Smooth muscle cell of the brain vasculature (primary cell): ENCODE measurements around the gene ZDHHC16.
"Not testable (repeated sequence)": the region's sequence is repeated elsewhere in the genome, so short reads cannot be mapped to it uniquely, and the experiment has no call there.

Experiments used
- DNase-seq: peaks from one replicate; pipeline ENCODE4 v3.0.0-alpha.2; 2012; ENCODE audit warnings: low read depth, low spot score

Gene ZDHHC16

GRCh38 chr10:97434557-97434956, 11.4 kb upstream of the ZDHHC16 start:
- DNase-seq, result no peak

DNA sequence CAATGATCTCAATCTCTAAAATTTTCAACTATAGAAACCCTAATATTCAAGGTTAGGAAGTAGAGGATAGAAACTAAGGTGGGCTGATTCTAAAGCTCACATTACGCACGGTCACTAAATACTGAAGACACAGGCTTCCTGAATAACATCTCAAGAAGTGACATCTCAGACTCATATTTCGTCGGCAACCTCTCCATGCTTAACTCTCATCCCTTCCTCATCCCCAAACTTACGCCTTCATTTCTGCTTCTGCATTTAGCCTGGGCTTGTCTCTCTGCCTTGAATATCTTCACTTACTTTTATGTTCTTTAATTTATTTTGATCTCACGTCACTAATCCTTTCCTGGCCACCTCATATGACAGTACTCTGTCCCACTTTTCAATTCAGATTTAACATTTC, 10.8 kb upstream of the ZDHHC16 start:
- no peak for DNase-seq

GRCh38 chr10:97442277-97442676, 3.7 kb upstream of the ZDHHC16 start:
- DNase-seq, result no peak

DNA sequence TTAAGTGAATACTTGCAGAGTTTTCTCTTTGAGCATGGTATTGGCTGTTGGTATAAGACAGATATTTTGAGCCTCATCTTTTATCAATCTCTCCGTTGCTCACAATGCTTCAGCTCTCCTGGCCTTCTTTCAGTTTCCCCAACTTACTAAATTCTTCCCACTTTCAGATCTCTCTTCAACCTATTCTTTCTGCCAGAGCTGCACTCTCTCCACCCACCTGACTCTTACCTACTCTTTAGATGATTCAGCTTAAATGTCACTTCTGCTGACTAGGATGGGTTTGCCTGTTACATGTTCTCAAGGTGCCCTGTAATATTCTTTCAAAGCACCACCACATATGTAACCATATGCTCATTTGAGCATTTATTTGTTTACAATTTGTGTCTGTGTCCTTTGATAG, 1.8 kb upstream of the ZDHHC16 start:
- no peak for DNase-seq

DNA sequence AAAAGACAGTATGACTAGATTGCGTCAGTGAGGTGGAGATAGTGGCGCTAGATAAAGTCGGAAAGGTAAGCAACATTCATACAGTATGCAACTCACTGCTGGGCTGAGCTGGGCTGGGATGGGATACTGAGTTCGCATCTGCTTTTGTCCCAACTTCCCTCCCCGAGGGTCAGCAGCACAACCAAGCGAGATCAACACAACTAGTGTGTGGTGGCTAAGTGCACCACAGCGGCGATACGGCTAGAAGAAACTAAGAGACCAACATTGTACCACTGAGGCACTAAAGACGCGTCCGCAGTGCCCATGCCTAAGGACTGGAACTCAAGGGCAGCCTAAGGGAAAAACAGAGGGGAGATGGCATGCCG, 636 bp upstream of the ZDHHC16 start:
- no peak for DNase-seq

GRCh38 chr10:97450828-97451227, 4.9 kb downstream of the ZDHHC16 start:
- DNase-seq, result no peak

DNA sequence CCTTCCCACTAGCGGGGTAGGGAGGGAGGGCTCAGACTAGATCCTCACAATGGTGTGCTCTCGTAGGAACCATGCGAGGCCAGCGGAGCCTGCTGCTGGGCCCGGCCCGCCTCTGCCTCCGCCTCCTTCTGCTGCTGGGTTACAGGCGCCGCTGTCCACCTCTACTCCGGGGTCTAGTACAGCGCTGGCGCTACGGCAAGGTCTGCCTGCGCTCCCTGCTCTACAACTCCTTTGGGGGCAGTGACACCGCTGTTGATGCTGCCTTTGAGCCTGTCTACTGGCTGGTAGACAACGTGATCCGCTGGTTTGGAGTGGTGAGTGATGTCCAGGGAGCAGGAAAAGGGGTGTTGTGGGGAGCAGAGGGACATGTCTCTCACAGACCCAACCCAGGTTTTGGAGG, 5.6 kb downstream of the ZDHHC16 start:
- DNase-seq, result no peak

- DNase-seq, result no peak
Measured at GRCh38 chr10:97452352-97452751, 6.4 kb downstream of the ZDHHC16 start.

DNA sequence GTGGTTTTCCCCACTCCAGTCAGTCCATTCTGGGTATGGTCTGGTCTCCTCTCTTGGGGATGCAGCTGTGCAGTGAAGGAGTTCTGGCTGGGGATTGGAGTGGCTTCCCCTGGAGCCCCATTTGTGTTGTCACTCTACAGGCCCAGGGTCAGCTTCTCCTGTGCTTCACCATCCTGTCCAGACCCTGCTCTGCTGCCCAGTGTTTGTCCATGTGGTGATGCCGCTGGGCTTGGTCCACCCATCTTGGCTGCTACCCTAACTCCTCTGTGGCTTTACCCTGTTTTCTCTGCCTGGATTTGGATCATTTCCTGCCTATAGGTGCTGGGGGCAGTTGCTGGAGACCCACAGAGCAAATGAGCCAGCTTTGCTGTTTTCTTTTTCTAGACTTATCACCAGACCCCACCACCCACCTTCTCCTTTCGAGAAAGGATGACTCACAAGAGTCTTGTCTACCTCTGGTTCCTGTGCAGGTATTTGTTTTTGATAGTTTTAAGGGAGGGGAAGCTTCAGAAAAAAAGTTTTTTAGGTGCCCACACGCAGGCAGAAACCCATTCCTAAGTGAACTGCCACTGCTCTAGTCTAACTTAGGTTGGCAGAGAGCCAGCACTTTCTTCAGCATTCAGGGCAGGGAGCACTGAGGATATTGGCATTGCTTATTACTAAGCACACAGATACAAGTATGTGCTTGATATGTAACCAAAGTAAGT, 8.5 kb downstream of the ZDHHC16 start:
- no peak for DNase-seq

DNA sequence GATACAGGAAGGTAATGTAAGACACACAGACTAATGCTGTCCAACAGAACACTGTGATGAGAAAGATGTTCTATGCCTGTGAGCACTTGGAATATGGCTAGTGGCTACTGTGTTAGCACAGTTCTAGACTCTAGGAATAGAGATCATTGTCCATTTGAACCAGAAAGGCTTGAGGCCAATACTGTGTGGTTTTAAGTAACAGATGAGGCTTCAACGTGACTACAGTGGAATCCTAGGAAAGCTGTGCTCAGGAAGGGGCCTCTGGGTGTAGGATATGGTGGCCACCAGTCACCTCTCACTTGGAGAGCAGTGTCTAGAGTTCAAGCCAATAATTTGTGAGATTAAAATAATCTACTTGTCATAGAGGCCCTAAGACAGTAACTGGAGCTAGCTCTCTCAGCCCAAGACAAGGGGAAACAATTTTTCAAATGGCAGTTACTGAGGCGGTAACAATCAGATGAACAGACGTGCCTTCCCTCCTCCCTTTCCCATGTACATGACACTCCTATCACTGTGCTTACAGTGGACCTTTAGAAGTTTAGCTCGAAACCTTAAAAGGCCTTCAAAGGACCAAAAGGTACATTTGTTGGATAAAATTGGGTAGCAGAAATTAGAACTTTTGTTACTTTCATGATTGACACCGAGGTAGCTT, 10.2 kb downstream of the ZDHHC16 start:
- no peak for DNase-seq

GRCh38 chr10:97456686-97457065, 10.7 kb downstream of the ZDHHC16 start:
- DNase-seq, result no peak

- no peak for DNase-seq
Measured at GRCh38 chr10:97459111-97459510, 13.1 kb downstream of the ZDHHC16 start.

- DNase-seq, result no peak
Measured at GRCh38 chr10:97459933-97460332, 14.0 kb downstream of the ZDHHC16 start.

DNA sequence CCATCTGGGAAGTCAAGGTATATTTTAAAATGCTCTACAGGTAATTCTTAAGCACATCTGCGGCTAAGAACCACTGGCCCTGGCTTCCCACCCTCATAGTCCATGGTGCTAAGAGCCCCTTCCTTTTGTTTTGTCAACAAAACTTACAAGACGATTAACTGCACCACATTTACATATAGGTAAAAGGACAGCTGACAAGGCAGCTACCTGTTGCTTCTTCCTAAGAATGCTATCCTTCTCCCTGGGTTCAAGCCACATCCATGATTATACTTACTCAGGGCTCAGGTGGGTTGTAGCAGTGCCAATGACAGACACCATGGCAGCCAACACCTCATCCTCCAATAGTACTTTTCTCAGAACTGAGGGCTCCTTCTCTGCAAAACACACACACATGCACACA, 16.3 kb downstream of the ZDHHC16 start:
- DNase-seq, result no peak

- no peak for DNase-seq
Measured at GRCh38 chr10:97463363-97464132, 17.6 kb downstream of the ZDHHC16 start.

GRCh38 chr10:97464226-97464625, 18.3 kb downstream of the ZDHHC16 start:
- no peak for DNase-seq

GRCh38 chr10:97465982-97466381, 20.0 kb downstream of the ZDHHC16 start:
- no peak for DNase-seq

DNA sequence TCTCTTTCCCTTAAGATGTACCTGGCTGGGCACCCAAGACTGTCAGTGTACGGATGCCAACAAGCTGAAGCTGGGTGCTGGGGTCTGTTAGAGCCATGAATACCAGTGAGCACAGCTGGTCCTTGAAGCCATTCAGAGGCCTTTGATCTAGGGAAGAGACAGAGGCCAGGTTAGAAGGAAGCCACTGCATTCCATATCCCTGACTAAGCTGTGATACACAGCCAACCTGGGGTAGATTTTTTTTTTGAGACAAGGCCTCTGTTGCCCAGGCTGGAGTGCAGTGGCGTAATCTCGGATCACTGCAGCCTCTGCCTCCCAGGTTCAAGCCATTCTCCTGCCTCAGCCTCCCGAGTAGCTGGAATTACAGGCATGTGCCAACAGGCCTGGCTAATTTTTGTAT, 20.8 kb downstream of the ZDHHC16 start:
- DNase-seq, result no peak

DNA sequence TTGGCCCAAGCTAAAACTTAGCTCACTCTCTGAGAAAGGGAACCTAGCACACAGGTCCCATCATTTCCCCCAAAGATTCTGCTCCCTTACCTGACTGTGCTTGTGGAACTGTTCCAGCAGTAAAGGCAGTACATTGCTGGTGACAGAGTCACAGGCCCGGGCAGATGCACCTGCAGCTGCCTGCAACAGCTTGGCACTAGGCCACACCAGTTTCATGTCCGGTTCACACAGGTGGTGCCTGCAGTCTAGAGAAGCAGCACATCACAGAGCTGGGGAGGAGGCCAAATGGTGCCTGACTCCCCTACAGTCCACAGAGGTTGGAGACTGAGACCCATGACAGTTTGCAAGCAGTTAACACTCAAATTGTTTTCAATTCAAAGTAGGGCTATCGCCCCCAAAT, 22.2 kb downstream of the ZDHHC16 start:
- no peak for DNase-seq

GRCh38 chr10:97468781-97469180, 22.8 kb downstream of the ZDHHC16 start:
- DNase-seq, result not testable (repeated sequence)

DNA sequence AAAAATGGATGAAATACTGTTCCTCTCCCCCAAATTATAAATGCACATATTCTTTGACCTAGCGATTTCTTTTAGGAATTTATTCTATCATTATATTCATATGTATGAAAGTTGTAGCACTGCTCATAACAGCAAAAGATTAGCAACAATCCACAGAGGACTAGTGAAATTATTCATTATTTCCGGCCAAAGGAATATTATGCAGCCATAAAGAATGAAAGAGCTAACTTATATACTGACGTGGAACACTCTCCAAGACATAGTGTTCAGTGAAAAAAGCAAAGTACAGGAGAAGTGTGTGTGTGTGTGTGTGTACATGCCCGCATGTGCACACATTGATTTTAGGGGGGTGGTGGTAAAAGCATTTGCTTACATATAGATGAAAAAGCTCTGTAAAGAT, 28.9 kb downstream of the ZDHHC16 start:
- DNase-seq, result no peak

DNA sequence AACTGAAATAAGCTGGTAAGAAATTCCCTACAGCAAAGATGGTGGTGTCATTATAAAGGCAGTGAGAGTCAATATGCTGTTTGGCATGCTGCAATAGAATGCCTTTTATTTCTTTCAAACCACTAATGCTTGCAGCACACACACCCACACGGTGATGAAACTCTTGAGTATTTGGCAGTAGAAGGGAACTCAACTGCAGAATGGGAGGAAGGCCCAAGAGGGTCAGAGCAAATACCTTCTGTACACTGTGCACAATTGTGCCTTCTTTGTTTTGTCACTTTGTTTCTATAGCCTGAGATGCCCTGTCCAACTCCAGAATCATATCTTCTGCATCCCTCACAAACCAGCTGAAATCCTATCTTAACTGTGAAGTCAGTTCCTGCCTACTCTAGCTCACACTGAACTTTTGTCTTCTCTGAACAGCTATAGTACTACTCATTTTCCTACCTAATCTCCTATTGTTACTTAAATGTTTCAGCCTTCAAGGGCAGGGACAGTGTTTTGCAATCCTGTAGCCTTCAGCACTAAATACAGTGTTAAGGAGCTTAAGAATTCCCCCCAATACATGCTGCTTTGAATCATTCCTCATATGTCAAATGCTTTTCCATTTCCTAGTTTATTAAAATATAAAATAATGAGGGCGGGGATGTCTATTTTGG, 30.1 kb downstream of the ZDHHC16 start:
- DNase-seq, result no peak
